Heart left ventricle (tissue), 16 donors: ENCODE data around the gene NAA16. TPM values are rescaled to one million over a fixed set of nuclear protein-coding genes. Genes with fewer than 3 reads are reported as not detected.
"Not testable (repeated sequence)": the region's sequence is repeated elsewhere in the genome, so short reads cannot be mapped to it uniquely, and the experiment has no call there.

Experiments used
- ATAC-seq, 4 donors: fragments of 200-7000 bp; cut with Tn5 transposase; one replicate each; pipeline ENCODE4 v1.9.1; 2020 to 2022; ENCODE audit warnings: moderate library complexity in 4 of 4, mild to moderate bottlenecking in 3 of 4, moderate number of reproducible peaks in 1 of 4
- DNase-seq, 5 donors: peaks; one replicate each; pipeline ENCODE4 v3.0.0-alpha.2; 2020
- H3K27ac ChIP-seq, 12 donors: fragments of 200-600 bp; sonication (generic) in 4 of 12; one replicate each; pipeline versions ENCODE4 v1.5.0 to v1.8.0; 2016 to 2022; ENCODE audit warnings: mild to moderate bottlenecking in 2 of 12
- H3K27me3 ChIP-seq, 9 donors: fragments of 200-600 bp; sonication (generic) in 2 of 9; one replicate each; pipeline versions ENCODE4 v1.5.1 to v1.8.0; 2016 to 2022; ENCODE audit warnings: mild to moderate bottlenecking in 3 of 9
- H3K36me3 ChIP-seq, 9 donors: fragments of 200-600 bp; sonication (generic) in 2 of 9; one replicate each; pipeline versions ENCODE4 v1.5.0 to v1.8.0; 2018 to 2022; ENCODE audit warnings: mild to moderate bottlenecking in 2 of 9
- H3K4me1 ChIP-seq, 12 donors: fragments of 200-600 bp; sonication (generic) in 4 of 12; one replicate each; pipeline versions ENCODE4 v1.5.0 to v1.8.0; 2016 to 2022; ENCODE audit warnings: mild to moderate bottlenecking in 3 of 12
- H3K4me3 ChIP-seq, 12 donors: fragments of 200-600 bp; sonication (generic) in 4 of 12; one replicate each; pipeline versions ENCODE4 v1.5.0 to v1.8.0; 2017 to 2022; ENCODE audit warnings: mild to moderate bottlenecking in 9 of 12, moderate library complexity in 4 of 12
- H3K9me3 ChIP-seq, 12 donors: fragments of 200-600 bp; sonication (generic) in 4 of 12; one replicate each; pipeline versions ENCODE4 v1.5.0 to v1.8.0; 2016 to 2022; ENCODE audit warnings: mild to moderate bottlenecking in 1 of 12
- CTCF ChIP-seq, 12 donors: fragments of 200-600 bp; sonication (generic) in 4 of 12; IDR thresholded peaks; one replicate each; pipeline versions ENCODE4 v1.5.0 to v1.8.0; 2018 to 2022; ENCODE audit warnings: antibody characterized with exemption in 12 of 12, mild to moderate bottlenecking in 5 of 12
- POLR2A ChIP-seq, 2 donors: fragments of 450-650 bp; IDR thresholded peaks; one replicate each; pipeline ENCODE4 v1.6.1; 2017; ENCODE audit warnings: antibody characterized with exemption in 2 of 2, mild to moderate bottlenecking in 2 of 2, moderate library complexity in 2 of 2
- WGBS, 4 donors: extraction: QIAGEN DNeasy Blood & Tissue Kit in 2 of 4; methylation state at CpG; one replicate each; pipeline versions ENCODE4 v1.1.5 to v1.1.7; 2013 to 2018; 5-methylcytosine and 5-hydroxymethylcytosine counted together
- intact Hi-C, 10 donors: fragments of 100-400 bp; cut with DNase I; formaldehyde crosslinking; loops; one replicate each; pipeline versions ENCODE4 v1.11.1 to v1.14.2; 2022
- polyA plus RNA-seq, 2 donors: library from polyadenylated mRNA; stranded (reverse); fragments of 200-250 nt; gene quantifications; one replicate each; pipeline ENCODE4 v1.2.3, GENCODE V29; 2013
- total RNA-seq, 9 donors: library from RNA; depleted of rRNA in 2 of 9; stranded (reverse); fragments of >200 nt in 2 of 9; fragmentation: NEBNext Ultra II Directional in 3 of 9; extraction: Animal tissue kit (Norgen Biotek cat#: 25700) in 3 of 9; gene quantifications; one replicate each; pipeline versions ENCODE4 v1.1.0 to v1.2.4, GENCODE V29; 2016 to 2023
- donor health status: ischemic (EF 13 %, LVEDD 7.1; RV severe dilation, severe dysfunction).
- donor health status: healthy with polysubstance abuse.
- donor health status: DM: no; HTN: yes; CAD: no.
- donor health status: DM: no; HTN: no; CAD: no.
- donor health status: ischemic (EF 25% LVEDD 6.9; RV normal size, moderate dysfunction).
- donor health status: ischemic (EF 25% LVEDD 5.7; RV mildly dilated, moderate dysfunction).
- donor health status: healthy.
- donor health status: DM: yes; HTN: yes; CAD: no.
- donor health status: ischemic (EF 35%, LVEDD 5.7; RV mildly dilated, moderate dysfunction).
- donor health status: nonischemic (EF 11% LVEDD 7.7; RV severe dilation, severe dysfunction).
- donor health status: DM: yes; HTN: yes; CAD: no.
- donor health status: PGD.
- donor health status: ischemic (EF 29% LVEDD 5.4; RV normal size, mild dysfunction).
- donor health status: nonischemic (EF 23%, LVEDD 6.1; RV moderate dilation, normal function).

Gene NAA16
- total and polyA plus RNA-seq, 11 donors, result 3.6 to 10.7 (median 7.3) TPM

- no peak overlapping the region for H3K4me3 ChIP-seq
- peaks cover 0 to 37% (median 21%) of the 10 kb centered on the region in 9 donors for H3K36me3 ChIP-seq
- H3K27me3 ChIP-seq, result no peaks in the 10 kb centered on the region
- ATAC-seq (no peak), DNase-seq (no peak)
- H3K9me3 ChIP-seq, result no peaks in the 10 kb centered on the region
- TF ChIP-seq CTCF (IDR thresholded peaks at IDR 0.05) (no peak), POLR2A (IDR thresholded peaks at IDR 0.05) (no peak)
- WGBS, 4 donors, result 68 to 88% (median 73%) methylated on average over 5 of the region's 5 CpGs
- H3K4me1 ChIP-seq, result peaks cover 0 to 26% (median 0%) of the 10 kb centered on the region in 12 donors
- intact Hi-C loops, result loop anchor here in 7 of 10 donors (5.0 to 10.0 kb wide), 4 partner anchors 298 to 758 kb away; no protein-coding TSS in a partner anchor
- no peak overlapping the region for H3K27ac ChIP-seq
These were observed 43.3 kb downstream of the NAA16 start for GRCh38 chr13:41354416-41354815.

GRCh38 chr13:41356385-41356648 is 45.2 kb downstream of the NAA16 start:
- ATAC-seq, DNase-seq, H3K4me3 ChIP-seq, H3K27me3 ChIP-seq, H3K9me3 ChIP-seq: not testable (repeated sequence)
- H3K4me1 ChIP-seq, result peaks cover 0 to 26% (median 0%) of the 10 kb centered on the region in 12 donors
- intact Hi-C loops, result loop anchor here in 3 of 10 donors (5.0 to 10.0 kb wide), 2 partner anchors 296 to 748 kb away; no protein-coding TSS in a partner anchor
- H3K27ac ChIP-seq, result peak overlapping the region in 1 of 12 donors; percentile 68
- H3K36me3 ChIP-seq, result peaks cover 0 to 56% (median 29%) of the 10 kb centered on the region in 9 donors
- WGBS, 4 donors, result 91 to 97% (median 94%) methylated on average over 5 of the region's 5 CpGs

- H3K4me3 ChIP-seq, result no peak overlapping the region
- H3K27ac ChIP-seq, result peak overlapping the region in 2 of 12 donors; percentile 8 to 68
- H3K27me3 ChIP-seq, result no peaks in the 10 kb centered on the region
- DNase-seq, result no peak
- intact Hi-C loops, result loop anchor here in 3 of 10 donors (5.0 to 10.0 kb wide), 2 partner anchors 296 to 748 kb away; no protein-coding TSS in a partner anchor
- 66 to 77% (median 72%) methylated on average over 6 of the region's 6 CpGs for WGBS, 4 donors
- no peak for TF ChIP-seq POLR2A (IDR thresholded peaks at IDR 0.05)
- no peak for TF ChIP-seq CTCF (IDR thresholded peaks at IDR 0.05)
- H3K9me3 ChIP-seq, result no peaks in the 10 kb centered on the region
- peaks cover 0 to 26% (median 0%) of the 10 kb centered on the region in 12 donors for H3K4me1 ChIP-seq
- peak in 1 of 4 donors; percentile 16 for ATAC-seq
- H3K36me3 ChIP-seq, result peaks cover 0 to 61% (median 32%) of the 10 kb centered on the region in 9 donors
These were observed 45.7 kb downstream of the NAA16 start for GRCh38 chr13:41356786-41357185.

- peaks cover 0 to 98% (median 74%) of the 10 kb centered on the region in 9 donors for H3K36me3 ChIP-seq
- intact Hi-C loops, result no loop called here
- WGBS, 4 donors, result 51 to 66% (median 57%) methylated on average over 5 of the region's 5 CpGs
- ATAC-seq (no peak), DNase-seq (no peak)
- TF ChIP-seq POLR2A (IDR thresholded peaks at IDR 0.05) (no peak), CTCF (IDR thresholded peaks at IDR 0.05) (no peak)
- H3K27me3 ChIP-seq, result no peaks in the 10 kb centered on the region
- H3K4me3 ChIP-seq, result no peak overlapping the region
- no peak overlapping the region for H3K27ac ChIP-seq
- peaks cover 0 to 9% (median 0%) of the 10 kb centered on the region in 12 donors for H3K4me1 ChIP-seq
- no peaks in the 10 kb centered on the region for H3K9me3 ChIP-seq
These were observed 50.4 kb downstream of the NAA16 start for GRCh38 chr13:41361491-41361890.

GRCh38 chr13:41364043-41364442 is 53.0 kb downstream of the NAA16 start:
- ATAC-seq (no peak), DNase-seq (no peak)
- no peak for TF ChIP-seq POLR2A (IDR thresholded peaks at IDR 0.05)
- no peak for TF ChIP-seq CTCF (IDR thresholded peaks at IDR 0.05)
- H3K4me3 ChIP-seq, result no peak overlapping the region
- peaks cover 0 to 100% (median 88%) of the 10 kb centered on the region in 9 donors for H3K36me3 ChIP-seq
- WGBS, 4 donors, result 93 to 99% (median 97%) methylated on average over 2 of the region's 2 CpGs
- H3K27me3 ChIP-seq, result no peaks in the 10 kb centered on the region
- intact Hi-C loops, result no loop called here
- no peaks in the 10 kb centered on the region for H3K9me3 ChIP-seq
- no peaks in the 10 kb centered on the region for H3K4me1 ChIP-seq
- no peak overlapping the region for H3K27ac ChIP-seq
